HG02571 (cell line): Measurements from ENCODE around the gene IGF1.
"Not testable (repeated sequence)": the region's sequence is repeated elsewhere in the genome, so short reads cannot be mapped to it uniquely, and the experiment has no call there.

Source experiments
- ATAC-seq: cut with Tn5 transposase; IDR thresholded peaks from one replicate; pipeline ENCODE4 v1.9.1; 2021; ENCODE audit warnings: mild to moderate bottlenecking, moderate library complexity; ENCODE audit not compliant: unreplicated experiment

Gene IGF1

DNA sequence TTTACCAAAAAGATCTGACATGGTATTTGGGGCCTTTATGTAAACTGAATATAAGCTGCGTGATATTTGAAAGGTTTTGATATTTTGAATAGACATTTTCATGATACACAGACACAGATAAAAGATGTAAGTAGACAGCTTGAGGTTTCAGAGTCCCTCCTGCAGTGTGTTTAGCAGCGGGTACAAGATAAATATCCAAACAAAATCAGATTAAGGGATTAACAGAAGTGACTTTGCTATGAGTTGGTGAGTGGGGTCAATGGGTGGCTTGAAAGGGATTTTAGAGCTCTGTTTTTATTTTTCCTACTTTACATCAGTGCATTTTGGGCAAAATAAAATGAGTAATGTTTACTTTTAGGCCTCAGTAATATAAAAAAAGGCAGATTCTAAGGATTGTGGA is 84.1 kb downstream of the IGF1 start:
- no peak for ATAC-seq

DNA sequence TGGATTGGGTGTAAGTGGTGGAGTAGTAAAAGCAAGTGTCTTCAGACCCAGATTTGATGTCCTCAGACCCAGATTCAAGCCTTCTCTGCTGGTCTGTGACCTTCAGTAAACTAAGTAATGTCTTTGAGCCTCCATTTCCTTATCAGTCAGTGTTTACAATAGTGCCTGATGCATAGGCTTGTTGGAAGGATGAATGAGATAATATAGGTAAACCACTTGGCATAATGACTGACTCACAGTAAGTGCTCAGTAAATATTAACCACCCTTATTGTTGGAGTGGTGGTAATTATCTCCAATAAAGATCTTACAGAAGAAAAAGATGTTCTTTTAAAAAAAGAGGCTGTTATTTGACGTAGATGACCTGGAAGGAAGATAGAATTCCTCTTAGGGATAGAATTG is 86.2 kb downstream of the IGF1 start:
- no peak for ATAC-seq

DNA sequence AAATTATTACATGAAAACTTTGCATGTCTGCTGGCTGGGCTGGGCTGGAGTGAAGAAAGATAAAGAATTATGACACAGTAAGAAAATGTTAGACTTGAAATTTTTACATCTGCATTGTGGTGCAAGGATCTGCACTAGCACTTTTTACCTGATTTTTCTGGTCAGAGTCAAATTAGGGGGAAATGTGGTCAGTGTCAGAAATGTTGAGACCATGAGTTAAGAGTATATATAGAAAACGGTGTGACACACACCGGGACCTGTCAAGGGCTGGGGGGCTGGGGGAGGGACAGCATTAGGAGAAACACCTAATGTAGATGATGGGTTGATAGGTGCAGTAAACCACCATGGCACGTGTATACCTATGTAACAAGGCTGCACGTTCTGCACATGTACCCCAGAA is 90.3 kb downstream of the IGF1 start:
- ATAC-seq: no peak

DNA sequence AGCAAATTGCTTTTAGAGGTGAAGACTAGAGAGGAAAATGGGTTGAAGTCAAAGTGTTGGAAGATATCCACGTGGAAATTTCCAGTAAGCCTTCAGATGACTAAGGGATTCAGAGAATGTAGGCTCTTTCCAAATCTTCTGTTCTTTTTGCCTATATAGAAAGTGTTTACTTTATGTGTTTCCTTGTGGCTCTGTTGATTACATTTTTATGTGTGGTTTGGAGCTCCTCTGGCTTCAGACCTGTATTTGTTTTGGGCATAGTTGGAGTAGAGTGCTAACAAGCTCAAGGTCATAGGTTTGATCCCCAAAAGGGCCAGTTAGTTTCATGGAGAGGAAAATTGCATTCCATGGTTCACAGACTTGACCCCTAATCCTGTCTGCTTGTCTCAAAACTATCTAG is 91.9 kb downstream of the IGF1 start:
- ATAC-seq: no peak

DNA sequence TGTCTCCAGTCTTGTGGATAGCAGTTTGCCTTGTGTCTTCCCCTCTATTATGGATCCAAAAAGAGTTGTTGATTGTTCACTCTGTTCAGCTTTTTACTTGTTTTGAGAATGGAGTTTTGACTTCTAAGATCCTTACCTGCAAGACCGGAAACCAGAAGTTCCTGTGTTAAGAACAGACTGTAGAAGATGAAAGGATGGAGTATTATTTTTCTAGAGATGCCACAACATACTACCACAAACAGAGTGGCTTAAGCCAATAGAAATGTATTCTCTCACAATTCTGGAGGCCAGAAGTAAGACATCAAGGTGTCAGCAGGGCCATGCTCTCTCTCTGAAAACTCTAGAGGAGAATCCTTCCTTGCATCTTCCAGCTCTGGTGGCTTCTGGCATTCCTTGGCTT is 95.0 kb downstream of the IGF1 start:
- ATAC-seq: no peak

DNA sequence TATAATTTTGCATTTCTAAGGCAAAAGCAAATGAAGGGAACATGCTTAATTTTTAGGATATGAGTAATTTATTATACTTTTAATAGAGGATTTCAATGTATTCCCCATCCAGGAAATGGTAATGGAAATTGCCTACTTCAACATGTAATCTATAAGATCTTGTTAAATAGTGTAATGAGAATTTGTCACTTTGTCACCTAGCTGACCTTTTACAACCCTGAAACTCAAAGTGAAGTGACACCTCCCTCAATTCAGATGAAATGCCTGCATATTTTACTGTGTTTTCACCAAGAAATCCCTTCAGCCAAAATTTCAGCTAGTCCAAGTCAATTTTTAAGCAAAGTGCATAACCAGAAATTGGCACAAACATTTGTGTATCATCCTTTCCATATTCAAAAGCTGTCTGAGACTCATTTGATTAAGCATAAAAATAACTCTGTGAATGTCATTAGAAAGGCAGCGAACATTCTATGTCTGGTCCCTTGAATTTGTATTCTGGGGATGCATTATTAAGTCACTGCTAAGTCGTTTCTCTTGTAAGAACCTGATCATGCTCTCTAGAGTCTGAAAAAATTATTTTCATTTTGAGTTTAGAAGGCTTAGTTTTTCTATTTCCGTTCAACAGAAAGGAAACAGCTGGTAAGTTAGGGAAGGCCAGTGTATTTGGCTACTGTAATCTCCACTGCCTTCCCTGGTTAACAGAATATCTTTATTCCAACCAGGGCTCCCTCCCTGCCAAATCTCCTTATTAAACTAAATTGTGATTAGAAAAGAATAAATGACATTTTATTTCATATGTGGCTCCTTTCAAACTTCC is 100.8 kb downstream of the IGF1 start:
- no peak for ATAC-seq

DNA sequence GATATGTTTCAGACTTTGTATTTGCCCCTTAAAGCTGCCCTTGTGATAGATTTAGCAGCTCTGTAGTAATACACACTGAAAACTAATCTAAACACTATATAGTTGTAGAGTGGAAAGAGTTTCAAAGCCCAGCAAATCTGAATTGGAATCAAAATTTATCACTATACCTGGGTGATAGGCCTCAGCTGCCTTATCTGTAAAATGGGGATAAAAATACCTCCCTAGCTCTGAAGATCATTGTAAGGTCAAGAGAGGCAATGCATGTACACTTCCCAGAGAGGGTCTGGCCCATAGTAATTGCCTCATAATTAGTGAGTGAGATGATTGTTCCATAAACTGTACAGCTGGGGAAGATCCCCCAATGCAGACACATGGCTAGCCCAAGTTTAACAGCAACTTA is 103.6 kb downstream of the IGF1 start:
- no peak for ATAC-seq

DNA sequence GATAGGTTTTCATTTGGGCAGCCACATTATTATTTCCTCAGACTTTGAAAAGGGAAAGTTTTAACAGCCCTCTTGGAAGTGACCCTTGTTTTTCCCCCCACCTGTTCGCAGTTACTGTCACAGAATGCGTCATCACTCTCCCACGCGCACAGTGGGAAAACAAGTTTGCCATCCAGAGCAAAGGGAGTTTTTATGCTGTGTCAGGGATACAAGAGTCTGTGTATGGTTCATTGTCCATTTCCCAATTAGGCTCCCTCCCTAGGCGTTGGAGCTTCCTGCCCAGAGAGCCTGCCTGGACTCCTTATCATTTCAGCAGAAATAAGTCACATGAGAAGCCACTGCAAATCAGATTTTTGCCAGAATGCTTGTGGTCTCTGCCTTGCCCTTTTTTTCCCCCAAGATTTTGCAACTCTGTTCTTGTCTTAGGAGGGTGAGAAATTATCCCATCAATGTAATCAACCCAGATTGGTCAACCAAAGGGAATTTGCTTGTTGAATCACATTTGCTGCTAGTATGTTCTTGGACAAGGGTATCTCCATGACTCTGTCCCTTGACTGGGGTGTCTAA is 104.1 kb downstream of the IGF1 start:
- no peak for ATAC-seq

DNA sequence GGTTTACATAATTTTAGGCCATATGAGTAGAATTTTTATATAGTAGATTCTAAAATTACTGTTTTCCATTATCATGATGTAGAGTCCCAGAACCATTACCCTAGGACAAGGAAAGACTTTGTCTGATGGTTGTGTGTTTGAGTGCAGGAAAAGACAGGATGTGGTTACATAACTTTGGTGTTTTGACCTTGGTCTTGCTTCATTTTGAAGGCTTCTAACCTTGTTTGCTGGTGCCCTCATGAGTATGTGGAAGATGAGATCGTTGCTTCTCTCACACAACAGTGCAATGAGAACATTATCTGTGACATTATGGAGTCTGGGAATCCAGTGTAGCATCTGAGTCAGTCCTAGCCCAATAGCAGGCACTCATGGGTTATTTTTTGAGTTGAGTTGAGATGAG is 106.2 kb downstream of the IGF1 start:
- no peak for ATAC-seq

DNA sequence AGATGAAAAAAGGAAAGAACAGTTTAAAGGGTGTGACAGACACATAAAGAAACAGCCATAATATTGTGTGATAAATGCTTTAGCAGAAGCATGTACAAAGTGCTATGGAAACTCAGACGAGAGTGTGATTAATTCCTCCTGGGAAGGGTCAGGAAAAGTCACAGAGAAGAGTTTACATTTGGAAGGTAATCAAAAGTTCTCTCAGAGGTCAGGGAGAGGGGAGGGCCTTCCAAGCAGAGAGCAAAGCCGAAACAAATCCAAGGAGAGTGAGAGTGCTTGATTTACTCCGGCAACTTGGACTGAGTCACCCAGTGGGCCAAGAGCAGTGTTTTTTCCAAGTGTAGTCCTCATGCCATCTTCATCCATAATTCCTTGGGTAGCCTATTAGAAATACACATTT is 108.3 kb downstream of the IGF1 start:
- ATAC-seq: no peak

DNA sequence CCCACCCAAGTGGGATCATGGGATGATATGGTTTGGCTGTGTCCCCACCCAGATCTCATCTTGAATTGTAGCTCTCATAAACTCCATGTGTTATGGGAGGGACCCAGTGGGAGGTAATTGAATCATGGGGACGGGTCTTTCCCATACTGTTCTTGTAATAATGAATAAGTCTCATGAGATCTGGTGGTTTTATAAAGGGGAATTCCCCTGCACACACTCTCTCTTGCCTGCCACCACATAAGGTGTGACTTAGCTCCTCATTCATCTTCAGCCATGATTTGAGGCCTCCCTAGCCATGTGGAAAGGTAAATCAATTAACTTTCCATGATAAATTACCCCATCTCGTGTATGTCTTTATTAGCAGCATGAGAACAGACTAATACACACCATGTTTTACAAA is 109.2 kb downstream of the IGF1 start:
- ATAC-seq: no peak

DNA sequence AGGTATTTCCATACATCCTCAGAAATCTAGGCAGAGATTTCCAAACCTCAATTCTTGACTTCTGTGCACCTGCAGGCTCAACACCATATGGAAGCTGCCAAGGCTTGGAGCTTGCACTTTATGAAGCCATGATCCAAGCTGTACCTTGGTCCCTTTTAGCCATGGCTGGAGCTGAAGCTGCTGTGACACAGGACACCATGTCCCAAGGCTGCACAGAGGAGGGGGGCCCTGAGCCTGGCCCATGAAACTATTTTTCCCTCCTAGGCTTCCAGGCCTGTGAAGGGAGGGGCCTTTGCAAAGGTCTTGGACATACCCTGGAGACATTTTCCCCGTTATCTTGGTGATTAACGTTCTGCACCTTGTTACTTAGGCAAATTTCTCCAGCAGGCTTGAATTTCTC is 110.5 kb downstream of the IGF1 start:
- no peak for ATAC-seq

DNA sequence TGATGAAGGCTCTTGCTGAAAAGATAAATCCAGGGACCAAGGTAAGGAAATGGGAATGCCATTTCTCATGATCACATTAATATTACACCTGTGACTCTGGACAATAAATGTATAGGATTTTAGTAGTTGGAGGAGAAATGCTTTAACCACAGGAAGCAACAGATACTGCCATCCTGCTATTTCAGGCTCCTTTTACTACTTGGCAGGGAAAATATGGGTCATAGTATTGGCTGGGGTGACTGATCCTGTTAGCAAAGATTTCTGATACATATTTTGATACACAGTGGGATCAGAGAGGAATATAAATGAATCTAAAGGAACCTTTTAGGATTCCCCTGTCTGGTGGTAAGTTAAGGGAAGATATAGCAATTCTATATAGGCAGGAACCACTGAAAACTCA is 115.0 kb downstream of the IGF1 start:
- ATAC-seq: no peak

DNA sequence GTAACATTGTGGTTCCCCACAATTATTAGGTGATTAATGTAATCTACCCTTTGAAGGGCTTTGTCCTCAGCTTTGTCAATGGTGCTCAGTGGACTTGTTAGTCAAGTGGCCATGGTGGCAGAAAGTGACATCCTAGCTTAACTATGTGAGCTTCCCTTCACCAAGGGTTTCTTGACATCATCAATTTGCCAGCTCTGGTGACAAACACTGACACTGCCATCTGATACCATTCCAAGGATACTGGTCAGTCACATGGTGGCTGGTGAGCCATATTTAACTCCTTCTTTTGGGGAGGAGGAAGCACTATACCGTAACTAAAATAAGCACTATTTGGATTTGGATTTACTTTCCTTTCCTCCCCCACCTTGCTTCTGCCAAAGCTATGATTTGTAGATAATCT is 115.7 kb downstream of the IGF1 start:
- ATAC-seq: no peak

DNA sequence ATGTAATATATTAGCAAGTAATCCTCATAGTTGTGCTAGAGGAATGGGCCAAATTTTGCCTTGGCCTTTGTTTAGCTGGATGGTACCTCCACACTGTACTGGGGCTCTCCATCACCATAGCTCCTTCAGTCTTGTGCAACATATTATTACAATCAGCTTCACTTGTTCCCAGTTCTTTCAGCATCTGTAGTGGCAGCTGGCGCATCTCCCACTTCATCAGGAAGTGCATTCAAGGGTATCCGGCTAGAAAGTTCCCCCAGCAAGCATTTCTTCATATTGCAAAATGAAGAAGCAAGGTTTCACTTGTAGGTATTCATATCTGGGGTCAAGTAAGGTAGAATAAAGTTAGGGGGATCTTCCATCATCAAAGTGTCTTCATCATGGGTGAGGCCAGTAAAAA is 123.7 kb downstream of the IGF1 start:
- no peak for ATAC-seq

DNA sequence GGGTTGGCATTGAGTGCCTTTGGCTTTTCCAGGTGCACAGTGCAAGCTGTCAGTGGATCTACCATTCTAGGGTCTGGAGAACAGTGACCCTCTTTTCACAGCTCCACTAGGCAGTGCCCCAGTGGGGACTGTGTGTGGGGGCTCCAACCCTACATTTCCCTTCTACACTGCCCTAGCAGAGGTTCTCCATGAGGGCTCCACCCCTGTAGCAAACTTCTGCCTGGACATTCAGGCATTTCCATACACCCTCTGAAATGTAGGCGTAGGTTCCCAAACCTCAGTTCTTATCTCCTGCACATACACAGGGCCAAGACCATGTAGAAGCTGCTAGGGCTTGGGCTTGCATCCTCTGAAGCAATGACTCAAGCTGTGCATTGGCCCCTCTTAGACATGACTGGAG is 126.1 kb downstream of the IGF1 start:
- not testable (repeated sequence) for ATAC-seq

DNA sequence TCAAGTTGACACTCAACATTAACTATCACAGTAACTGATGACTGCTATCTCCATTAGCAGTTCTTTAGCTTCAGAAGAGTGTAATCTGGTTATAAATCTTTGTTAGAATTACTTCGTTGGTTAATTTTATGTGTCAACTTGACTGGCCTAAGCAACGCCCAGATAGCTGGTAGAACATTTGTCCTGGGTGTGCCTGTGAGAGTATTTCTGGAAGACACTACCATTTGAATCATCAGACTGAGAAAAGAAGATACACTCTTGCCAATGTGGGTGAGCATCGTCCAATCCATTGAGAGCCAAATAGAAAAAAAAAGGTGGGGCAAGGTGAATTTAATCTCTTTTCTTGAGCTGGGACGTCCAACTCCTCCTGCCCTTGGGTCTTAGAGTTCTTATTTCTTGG is 129.0 kb downstream of the IGF1 start:
- no peak for ATAC-seq

DNA sequence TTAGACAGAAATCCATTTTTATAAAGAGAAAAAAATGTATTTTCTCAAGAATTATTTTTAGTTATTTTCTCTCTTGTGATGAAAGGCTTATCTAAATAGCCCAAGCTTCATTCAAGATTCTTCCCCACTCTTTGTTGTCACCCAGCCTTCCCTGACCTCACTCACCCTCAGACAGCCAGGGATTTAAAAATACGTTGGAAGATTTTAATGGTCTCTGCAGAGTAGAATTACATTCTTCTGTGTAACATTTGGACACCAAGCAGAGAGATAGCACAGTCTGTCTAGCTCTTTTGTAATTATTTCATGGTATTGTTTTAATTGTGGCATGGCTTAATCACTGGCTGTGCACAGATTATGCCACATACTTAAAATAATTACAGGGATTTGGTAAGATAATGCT is 130.3 kb downstream of the IGF1 start:
- ATAC-seq: no peak

DNA sequence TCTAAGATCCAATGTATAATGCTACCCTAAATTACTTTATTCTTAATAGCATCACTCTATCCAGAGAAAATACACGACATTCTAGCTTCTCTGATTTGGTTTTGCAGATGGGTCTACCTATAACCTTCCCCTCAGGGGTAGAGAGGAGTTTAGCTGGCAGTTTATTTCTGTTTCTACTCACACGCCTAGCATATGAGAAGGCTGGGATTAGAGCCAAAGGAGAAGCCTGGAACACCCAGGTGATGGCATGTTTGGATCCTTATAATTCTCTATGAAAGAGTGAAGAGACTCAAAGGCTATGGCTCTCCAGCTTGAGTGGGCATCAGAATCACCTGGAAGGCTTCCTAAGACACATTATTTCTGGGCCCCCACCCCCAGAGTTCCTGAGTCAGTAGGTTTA is 131.3 kb downstream of the IGF1 start:
- ATAC-seq: no peak

DNA sequence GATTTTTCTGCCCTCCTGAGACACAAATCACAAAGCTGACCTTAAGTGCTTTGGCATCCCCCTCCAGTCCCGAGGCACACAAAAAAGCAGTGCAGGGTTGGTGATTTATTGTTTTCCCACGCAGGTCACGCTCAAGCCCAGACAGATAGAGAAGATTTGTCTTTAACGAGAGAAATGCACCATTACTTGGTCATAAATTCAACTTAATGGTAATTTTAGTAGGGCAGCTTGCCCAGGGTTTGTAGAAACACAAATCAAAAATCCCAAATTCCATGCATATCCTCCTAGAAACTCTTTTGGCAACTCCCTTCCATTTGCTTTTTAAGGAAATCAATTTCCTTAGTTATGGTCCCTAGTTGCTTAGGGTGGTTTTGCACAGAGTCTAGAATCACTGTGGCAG is 132.6 kb downstream of the IGF1 start:
- no peak for ATAC-seq
